ENCODE measurements around the gene ANO9.

DNA sequence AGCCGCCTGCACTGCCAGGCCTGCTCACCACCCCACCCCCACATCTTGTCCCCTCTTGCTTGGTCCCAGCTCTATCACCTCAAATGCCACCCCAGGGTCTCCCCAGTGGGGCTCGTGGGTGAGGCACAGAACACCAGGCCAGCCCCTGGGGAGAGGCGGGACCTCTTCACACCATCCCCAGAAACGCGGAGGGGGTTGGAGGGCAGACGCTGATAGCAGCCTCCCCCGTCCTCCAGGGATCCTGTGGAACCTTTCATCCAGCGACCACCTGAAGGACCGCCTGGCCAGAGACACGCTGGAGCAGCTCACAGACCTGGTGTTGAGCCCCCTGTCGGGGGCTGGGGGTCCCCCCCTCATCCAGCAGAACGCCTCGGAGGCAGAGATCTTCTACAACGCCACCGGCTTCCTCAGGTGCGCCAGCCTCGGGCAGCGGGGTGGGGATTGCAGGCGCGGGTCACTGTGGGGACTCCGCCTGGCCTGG lies 42.0 kb downstream of the ANO9 start:
- TF ChIP-seq, protein P1, sequence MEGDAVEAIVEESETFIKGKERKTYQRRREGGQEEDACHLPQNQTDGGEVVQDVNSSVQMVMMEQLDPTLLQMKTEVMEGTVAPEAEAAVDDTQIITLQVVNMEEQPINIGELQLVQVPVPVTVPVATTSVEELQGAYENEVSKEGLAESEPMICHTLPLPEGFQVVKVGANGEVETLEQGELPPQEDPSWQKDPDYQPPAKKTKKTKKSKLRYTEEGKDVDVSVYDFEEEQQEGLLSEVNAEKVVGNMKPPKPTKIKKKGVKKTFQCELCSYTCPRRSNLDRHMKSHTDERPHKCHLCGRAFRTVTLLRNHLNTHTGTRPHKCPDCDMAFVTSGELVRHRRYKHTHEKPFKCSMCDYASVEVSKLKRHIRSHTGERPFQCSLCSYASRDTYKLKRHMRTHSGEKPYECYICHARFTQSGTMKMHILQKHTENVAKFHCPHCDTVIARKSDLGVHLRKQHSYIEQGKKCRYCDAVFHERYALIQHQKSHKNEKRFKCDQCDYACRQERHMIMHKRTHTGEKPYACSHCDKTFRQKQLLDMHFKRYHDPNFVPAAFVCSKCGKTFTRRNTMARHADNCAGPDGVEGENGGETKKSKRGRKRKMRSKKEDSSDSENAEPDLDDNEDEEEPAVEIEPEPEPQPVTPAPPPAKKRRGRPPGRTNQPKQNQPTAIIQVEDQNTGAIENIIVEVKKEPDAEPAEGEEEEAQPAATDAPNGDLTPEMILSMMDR (IDR thresholded peaks at IDR 0.05): no peak
- no peak for TF ChIP-seq POLR2A (IDR thresholded peaks at IDR 0.05)
